ENCODE results near the gene MLLT3.

- TF ChIP-seq POLR2A (IDR thresholded peaks at IDR 0.05; ENCODE audit: low read depth, low read length) (no peak), POLR2AphosphoS5 (IDR thresholded peaks at IDR 0.05; ENCODE audit: low read depth, low read length) (no peak), TAF1 (IDR thresholded peaks at IDR 0.05; ENCODE audit: borderline replicate concordance, low read depth, low read length) (no peak)
Observed at GRCh38 chr9:20610591-20610990, 11.7 kb downstream of the MLLT3 start.

All from GM12892 (cell line).